Measurements from ENCODE around the gene CRB3. TPM values are rescaled to one million over a fixed set of nuclear protein-coding genes. Genes with fewer than 3 reads are reported as not detected.
A peak's percentile ranks its signal among the peaks of the same experiment; 100 is the strongest.

CRB3 gene
- total and polyA plus RNA-seq, 2 of the 4 experiments (the other 2 are of a cell fraction): not detected

- peaks cover 55% of the 10 kb centered on the region for H4K20me1 ChIP-seq (ENCODE audit: insufficient read depth, low read length)
- BruUV-seq (replicated peaks): no TSS peak
Measured at GRCh38 chr19:6423499-6424194, 40.4 kb upstream of the CRB3 start.

More at GRCh38 chr19:6423499-6424194, 40.4 kb upstream of the CRB3 start:
- peak overlapping the region; percentile 20; the same call in 1 of the 2 replicates for H4K91ac ChIP-seq (ENCODE audit: insufficient read depth, low read depth, low read length)
- H2BK120ac ChIP-seq (ENCODE audit: low read depth, low read length): no peak overlapping the region
- H3K56ac ChIP-seq (ENCODE audit: extremely low read depth, insufficient read depth, low read length): no peak overlapping the region
- peaks cover 3% of the 10 kb centered on the region; the same call in 1 of the 2 replicates for H3K9me3 ChIP-seq (ENCODE audit: control insufficient read depth, insufficient read depth, low read length)
- dilution Hi-C loops (cut with HindIII; ENCODE audit: low sequenced_read_pairs, unreplicated experiment): no loop called here
- peak overlapping the region; percentile 69 for H3K4ac ChIP-seq (ENCODE audit: low read depth, low read length)
- in situ Hi-C loops (cut with MboI; ENCODE audit: low sequenced_read_pairs): no loop called here
- peak overlapping the region; percentile 64 for H2AFZ ChIP-seq (replicated peaks; ENCODE audit: low read length, poor library complexity)
- H3K4me3 ChIP-seq (ENCODE audit: insufficient read depth, low read depth, low read length): peak overlapping the region; percentile 85
- ChIA-PET CTCF (no interaction called here), POLR2A (ENCODE audit: unreplicated experiment) (no interaction called here)
- no peak overlapping the region for H2BK20ac ChIP-seq (ENCODE audit: low read depth, low read length)
- intact Hi-C loops (cut with micrococcal nuclease): loop anchor here (2.0 kb wide), 1 partner anchor 313 kb away; the partner anchor contains the start of gene GPR108
- no peak overlapping the region for H3K18ac ChIP-seq (ENCODE audit: low read depth, low read length)
- peak overlapping the region; percentile 94 for H2AK9ac ChIP-seq (replicated peaks; ENCODE audit: low read depth, low read length, poor library complexity)
- H4K8ac ChIP-seq (ENCODE audit: low read depth in 2 of 2, low read length in 2 of 2): peak overlapping the region in 1 of 2 experiments; percentile 5; a peak in 1 of 4 replicates
- H4K5ac ChIP-seq (ENCODE audit: low read depth, low read length): no peak overlapping the region
- peak overlapping the region; percentile 10 for H3K27ac ChIP-seq (ENCODE audit: insufficient read depth, low read length)
- peaks cover 2% of the 10 kb centered on the region; the same call in 1 of the 2 replicates for H3K4me1 ChIP-seq (ENCODE audit: control insufficient read depth, insufficient read depth, low read length)
- peak overlapping the region; percentile 74 for H3K9ac ChIP-seq (ENCODE audit: low read depth, low read length)
- H3K9me1 ChIP-seq (ENCODE audit: insufficient read depth, low read length): peaks cover 3% of the 10 kb centered on the region; the same call in 1 of the 2 replicates
- peaks cover 29% of the 10 kb centered on the region for H3K36me3 ChIP-seq (ENCODE audit: control insufficient read depth, insufficient read depth, low read length)
- H3K79me1 ChIP-seq (ENCODE audit: low read depth in 1 of 2, low read length in 2 of 2): peaks cover 0 to 40% of the 10 kb centered on the region in 2 experiments; a peak in 2 of 4 replicates
- peak overlapping the region; percentile 81 for H3K4me2 ChIP-seq (ENCODE audit: low read depth, low read length)
- no peaks in the 10 kb centered on the region for H3K27me3 ChIP-seq (ENCODE audit: control insufficient read depth, insufficient read depth, low read length)
- 0% methylated on average over 1 of the region's 20 CpGs; no CpG with 5 or more reads in 1 of the 2 experiments for WGBS, 2 experiments (ENCODE audit: extremely low coverage in 2 of 2, insufficient read length in 1 of 2)
- no peak overlapping the region for H2BK5ac ChIP-seq (ENCODE audit: low read depth, low read length, poor library complexity, severe bottlenecking)
- H3K23ac ChIP-seq (ENCODE audit: low read depth, low read length): peak overlapping the region; percentile 91
- peak overlapping the region; percentile 90 for H3K14ac ChIP-seq (replicated peaks; ENCODE audit: low read depth, low read length)
- no peak overlapping the region for H2BK15ac ChIP-seq (ENCODE audit: low read depth, low read length)
- H2AK5ac ChIP-seq (ENCODE audit: low read depth, low read length): peak overlapping the region; percentile 59
- DNase-seq (peak; percentile 42), ATAC-seq (ENCODE audit: low read depth) (peak; percentile 15)
- TF ChIP-seq MAZ (IDR thresholded peaks at IDR 0.05; ENCODE audit: borderline replicate concordance, low read depth, low read length) (peak; percentile 41; the same call in 1 of the 2 replicates), RFX5 (IDR thresholded peaks at IDR 0.05; ENCODE audit: low read depth, low read length) (no peak)
